Stomach (tissue), 9 donors: Measurements from ENCODE around the gene BCAS3. TPM values are rescaled to one million over a fixed set of nuclear protein-coding genes. Genes with fewer than 3 reads are reported as not detected.

Experiments
- DNase-seq, 2 donors: peaks; one replicate each; pipeline versions ENCODE4 v3.0.0 to v3.0.0-alpha.2; 2013 to 2019
- H3K27ac ChIP-seq, 5 donors: fragments of 200-600 bp in 4 of 5; sonication (generic) in 4 of 5; one replicate each; pipeline ENCODE4 v1.5.1; 2013 to 2019; ENCODE audit warnings: mild to moderate bottlenecking in 1 of 5, moderate library complexity in 1 of 5
- H3K27me3 ChIP-seq, 3 donors: fragments of 200-600 bp; sonication (generic); one replicate each; pipeline ENCODE4 v1.5.1; 2017 to 2019; ENCODE audit warnings: mixed run types in 1 of 3
- H3K36me3 ChIP-seq, 4 donors: fragments of 200-600 bp; sonication (generic); 1 replicate in 3 of 4; 2 replicates in 1 of 4; pipeline ENCODE4 v1.5.1; 2016 to 2019
- H3K4me1 ChIP-seq, 4 donors: fragments of 200-600 bp; sonication (generic); one replicate each; pipeline ENCODE4 v1.5.1; 2016 to 2019
- H3K4me3 ChIP-seq, 4 donors: fragments of 200-600 bp; sonication (generic) in 3 of 4; one replicate each; pipeline ENCODE4 v1.5.1; 2016 to 2019; ENCODE audit warnings: mild to moderate bottlenecking in 1 of 4
- H3K9me3 ChIP-seq, 4 donors: fragments of 200-600 bp; sonication (generic); one replicate each; pipeline ENCODE4 v1.5.1; 2016 to 2019
- CTCF ChIP-seq, 7 experiments: fragments of 450-650 bp in 4 of 7; fragments of 200-600 bp in 3 of 7; sonication (generic) in 3 of 7; IDR thresholded peaks; one replicate each; pipeline ENCODE4 v1.5.1; 2016 to 2019; ENCODE audit warnings: antibody characterized with exemption in 7 of 7, control low read depth in 2 of 7, mild to moderate bottlenecking in 1 of 7
- EP300 ChIP-seq: sonication (generic); formaldehyde crosslinking; IDR thresholded peaks from one replicate; pipeline ENCODE4 v1.6.1; 2017; ENCODE audit warnings: antibody characterized with exemption
- POLR2A ChIP-seq, 4 donors: fragments of 450-650 bp; IDR thresholded peaks; one replicate each; pipeline ENCODE4 v1.6.1; 2016; ENCODE audit warnings: antibody characterized with exemption in 4 of 4, control low read depth in 2 of 4, mild to moderate bottlenecking in 1 of 4, moderate library complexity in 1 of 4
- POLR2AphosphoS5 ChIP-seq, 3 donors: sonication (generic); formaldehyde crosslinking; IDR thresholded peaks; one replicate each; pipeline ENCODE4 v1.6.1; 2016; ENCODE audit warnings: antibody characterized with exemption in 3 of 3
- WGBS, 5 donors: extraction: QIAGEN DNeasy Blood & Tissue Kit in 3 of 5; methylation state at CpG; one replicate each; pipeline versions ENCODE4 v1.1.5 to v1.1.7; 2013 to 2018; 5-methylcytosine and 5-hydroxymethylcytosine counted together
- intact Hi-C: fragments of 100-400 bp; cut with DNase I; formaldehyde crosslinking; loops from one replicate; pipeline ENCODE4 v1.15.1; 2023; ENCODE audit warnings: low total_unique reads
- polyA plus RNA-seq, 3 donors: library from polyadenylated mRNA; stranded (reverse); fragments of 200-250 nt; gene quantifications; one replicate each; pipeline ENCODE4 v1.2.3, GENCODE V29; 2013
- total RNA-seq, 5 donors: library from RNA; depleted of rRNA; stranded (reverse); fragments of >200 nt; gene quantifications; one replicate each; pipeline versions ENCODE4 v1.1.0 to v1.2.3, GENCODE V29; 2014 to 2016
- donor health status: healthy with polysubstance abuse.
- donor health status: Bipolar disorder and iron deficiency.
- donor health status: healthy.

Gene BCAS3
- total and polyA plus RNA-seq, 8 donors: 4.9 to 150 (median 25.3) TPM

DNA sequence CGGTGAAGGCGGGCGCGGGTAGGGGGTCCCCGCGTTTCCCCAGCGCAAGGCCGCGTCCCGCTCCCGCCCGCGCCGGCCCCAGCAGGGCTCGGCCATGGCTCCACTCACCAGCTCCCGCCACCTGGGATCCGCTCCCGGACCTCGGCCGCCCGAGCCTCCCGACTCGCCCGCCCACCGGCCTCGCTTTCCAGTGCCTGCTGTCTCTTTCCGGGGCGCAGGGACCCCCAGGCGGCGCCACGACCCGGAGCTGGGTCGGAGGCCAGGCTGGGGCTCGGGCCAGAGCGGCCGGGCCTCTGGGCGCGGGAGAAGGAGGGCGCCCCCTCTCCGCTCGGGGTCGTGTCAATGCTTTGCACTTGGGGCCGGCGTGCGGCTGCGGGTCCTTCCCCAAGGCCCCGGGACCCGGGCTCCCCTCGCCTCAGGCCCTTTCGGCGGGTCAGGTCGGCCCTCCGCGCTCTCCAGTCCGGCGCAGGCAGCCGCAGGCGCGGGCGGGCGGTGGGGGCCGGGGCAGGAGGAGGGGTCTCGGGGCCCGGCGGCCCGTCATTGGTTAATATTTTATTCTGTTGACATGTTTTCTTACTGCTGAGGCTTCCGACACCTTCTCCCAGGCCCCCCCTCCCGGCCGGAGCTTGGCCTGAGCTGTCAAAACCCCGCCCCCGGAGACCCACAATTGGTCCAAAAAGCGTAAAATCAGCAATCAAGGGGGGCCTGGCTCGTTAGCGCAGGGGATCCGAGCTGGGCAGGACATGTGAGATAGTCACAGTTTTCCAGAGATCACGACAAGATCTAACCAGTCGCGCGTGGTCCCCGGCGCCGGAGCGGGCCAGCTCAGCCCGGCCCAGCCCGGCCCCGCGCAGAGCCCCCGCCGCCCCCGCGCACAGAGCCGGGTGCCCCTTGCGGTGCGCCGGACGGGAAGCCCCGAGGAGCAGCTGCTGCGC lies 721.7 kb downstream of the BCAS3 start, which contains the start of gene TBX2:
Gene TBX2 (plus strand): TSS at position 713 of the 935 bp plus-strand sequence. CDS start 334 bp downstream, outside the sequence.
- H3K9me3 ChIP-seq: no peaks in the 10 kb centered on the region
- H3K36me3 ChIP-seq: peaks cover 0 to 2% (median 0%) of the 10 kb centered on the region in 4 donors
- peak within 1 kb of the TSS; percentile 78 to 93 (median 84) for H3K27ac ChIP-seq
- WGBS, 5 donors: 2 to 4% (median 3%) methylated on average over 65 to 98 of the region's 98 CpGs
- peaks cover 46 to 100% (median 87%) of the 10 kb centered on the region in 3 donors for H3K27me3 ChIP-seq
- peaks cover 36 to 78% (median 73%) of the 10 kb centered on the region in 4 donors for H3K4me1 ChIP-seq
- peak within 1 kb of the TSS; percentile 46 to 75 (median 54) for H3K4me3 ChIP-seq
- DNase-seq: peak; percentile 51 to 92
- intact Hi-C loops: loop anchor here (10.0 kb wide), 1 partner anchor 415 kb away; no protein-coding TSS in a partner anchor
- TF ChIP-seq POLR2AphosphoS5 (IDR thresholded peaks at IDR 0.05): peak in 2 of 3 donors; percentile 62 to 73
- no peak for TF ChIP-seq EP300

GRCh38 chr17:61400066-61400716 lies 722.5 kb downstream of the BCAS3 start:
- H3K27ac ChIP-seq: peak overlapping the region; percentile 63 to 85 (median 73)
- WGBS, 5 donors: 0 to 1% (median 1%) methylated on average over 27 to 85 of the region's 90 CpGs
- peaks cover 53 to 100% (median 95%) of the 10 kb centered on the region in 3 donors for H3K27me3 ChIP-seq
- intact Hi-C loops: no loop called here
- H3K4me1 ChIP-seq: peaks cover 41 to 86% (median 81%) of the 10 kb centered on the region in 4 donors
- DNase-seq: peak in 1 of 2 donors; percentile 61
- H3K4me3 ChIP-seq: peak overlapping the region; percentile 46 to 75 (median 54)
- no peaks in the 10 kb centered on the region for H3K9me3 ChIP-seq
- TF ChIP-seq CTCF (IDR thresholded peaks at IDR 0.05): no peak
- TF ChIP-seq POLR2A (IDR thresholded peaks at IDR 0.05): no peak
- TF ChIP-seq EP300: no peak
- TF ChIP-seq POLR2AphosphoS5 (IDR thresholded peaks at IDR 0.05): no peak
- H3K36me3 ChIP-seq: peaks cover 0 to 5% (median under 1%) of the 10 kb centered on the region in 4 donors

DNA sequence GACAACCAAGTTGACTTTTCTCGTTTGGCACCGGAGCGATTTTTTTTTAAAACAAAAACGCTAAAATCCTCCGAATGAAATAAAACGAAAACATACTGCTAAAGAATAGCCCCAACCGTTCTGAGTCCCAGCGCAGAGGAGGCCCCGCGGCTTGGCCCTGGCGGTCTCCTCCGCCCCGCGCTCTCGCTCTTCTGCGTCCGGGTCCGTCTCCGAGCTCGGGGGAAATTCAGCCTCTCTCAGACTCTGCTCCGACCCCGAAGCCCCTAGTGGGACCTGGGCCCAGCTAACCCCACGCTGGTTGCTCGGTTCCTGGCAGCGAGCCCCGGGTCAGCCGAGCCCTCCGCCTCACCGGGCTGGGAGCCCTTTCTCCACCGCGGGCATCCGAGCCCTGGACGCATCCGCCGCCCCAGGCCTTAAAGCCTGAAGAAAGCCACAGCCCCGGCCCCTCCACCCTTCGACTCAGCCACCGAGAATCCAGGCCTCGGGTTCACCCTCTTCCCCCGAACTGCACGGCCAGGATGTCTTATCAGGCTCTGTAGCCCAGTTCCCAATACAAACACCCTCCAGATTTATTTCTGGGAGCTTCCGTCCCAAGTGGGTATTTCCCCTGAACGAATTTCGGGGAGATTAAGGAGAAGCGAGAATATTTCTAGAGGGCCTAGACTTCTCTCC lies 723.2 kb downstream of the BCAS3 start:
- H3K9me3 ChIP-seq: no peaks in the 10 kb centered on the region
- H3K27me3 ChIP-seq: peaks cover 52 to 100% (median 96%) of the 10 kb centered on the region in 3 donors
- intact Hi-C loops: no loop called here
- WGBS, 5 donors: 5 to 9% (median 7%) methylated on average over 40 to 45 of the region's 45 CpGs
- H3K27ac ChIP-seq: peak overlapping the region; percentile 63 to 85 (median 73)
- H3K4me1 ChIP-seq: peaks cover 44 to 90% (median 84%) of the 10 kb centered on the region in 4 donors
- H3K4me3 ChIP-seq: peak overlapping the region; percentile 46 to 75 (median 54)
- H3K36me3 ChIP-seq: peaks cover 0 to 6% (median 3%) of the 10 kb centered on the region in 4 donors
- peak in 1 of 2 donors; percentile 35 for DNase-seq
- TF ChIP-seq CTCF (IDR thresholded peaks at IDR 0.05) (no peak), POLR2AphosphoS5 (IDR thresholded peaks at IDR 0.05) (no peak), POLR2A (IDR thresholded peaks at IDR 0.05) (no peak)

DNA sequence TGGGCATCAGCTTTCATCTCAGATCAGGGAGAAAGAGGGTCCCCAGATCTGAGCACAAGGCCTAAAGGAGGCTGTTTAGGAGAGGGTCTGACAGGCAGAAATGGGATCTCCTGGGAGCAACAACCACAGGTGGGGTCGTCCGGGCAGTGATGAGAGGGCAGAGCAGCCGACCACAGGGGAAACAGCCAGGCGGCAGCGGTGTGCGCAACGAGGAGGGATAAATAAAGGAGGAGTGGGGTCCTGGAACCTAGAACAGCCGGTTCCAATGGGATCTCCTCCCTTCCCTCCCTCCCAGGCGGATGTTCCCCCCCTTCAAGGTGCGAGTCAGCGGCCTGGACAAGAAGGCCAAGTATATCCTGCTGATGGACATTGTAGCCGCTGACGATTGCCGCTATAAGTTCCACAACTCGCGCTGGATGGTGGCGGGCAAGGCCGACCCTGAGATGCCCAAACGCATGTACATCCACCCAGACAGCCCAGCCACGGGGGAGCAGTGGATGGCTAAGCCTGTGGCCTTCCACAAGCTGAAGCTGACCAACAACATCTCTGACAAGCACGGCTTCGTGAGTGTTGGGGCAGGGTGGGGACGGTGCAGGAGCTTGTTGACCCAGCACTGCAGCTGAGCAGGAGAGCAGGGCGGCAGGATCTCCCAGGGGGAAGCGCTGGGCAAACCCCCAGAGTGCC lies 723.9 kb downstream of the BCAS3 start:
- Histone ChIP-seq H3K36me3 (peaks cover 0 to 6% (median 3%) of the 10 kb centered on the region in 4 donors), H3K27ac (peak overlapping the region; percentile 12 to 85 (median 73)), H3K9me3 (no peaks in the 10 kb centered on the region), H3K4me3 (peak overlapping the region; percentile 46 to 75 (median 54)), H3K4me1 (peaks cover 44 to 83% (median 77%) of the 10 kb centered on the region in 4 donors), H3K27me3 (peaks cover 46 to 100% (median 95%) of the 10 kb centered on the region in 3 donors)
- intact Hi-C loops: no loop called here
- DNase-seq: no peak
- no peak for TF ChIP-seq POLR2AphosphoS5 (IDR thresholded peaks at IDR 0.05)
- TF ChIP-seq EP300: no peak
- no peak for TF ChIP-seq POLR2A (IDR thresholded peaks at IDR 0.05)
- WGBS, 5 donors: 12 to 27% (median 12%) methylated on average over 18 to 25 of the region's 25 CpGs
